NCI-H82 (cell line): ENCODE results near the gene CASP3.
A peak's percentile ranks its signal among the peaks of the same experiment; 100 is the strongest.
"Not testable (repeated sequence)": the region's sequence is repeated elsewhere in the genome, so short reads cannot be mapped to it uniquely, and the experiment has no call there.

Experiments used
- DNase-seq: peaks from one replicate; lab custom pipeline; 2025; lab: John Stamatoyannopoulos, UW

The CASP3 gene

GRCh38 chr4:184664445-184665210 is 15.4 kb upstream of the CASP3 start:
- peak; percentile 44 for DNase-seq

DNA sequence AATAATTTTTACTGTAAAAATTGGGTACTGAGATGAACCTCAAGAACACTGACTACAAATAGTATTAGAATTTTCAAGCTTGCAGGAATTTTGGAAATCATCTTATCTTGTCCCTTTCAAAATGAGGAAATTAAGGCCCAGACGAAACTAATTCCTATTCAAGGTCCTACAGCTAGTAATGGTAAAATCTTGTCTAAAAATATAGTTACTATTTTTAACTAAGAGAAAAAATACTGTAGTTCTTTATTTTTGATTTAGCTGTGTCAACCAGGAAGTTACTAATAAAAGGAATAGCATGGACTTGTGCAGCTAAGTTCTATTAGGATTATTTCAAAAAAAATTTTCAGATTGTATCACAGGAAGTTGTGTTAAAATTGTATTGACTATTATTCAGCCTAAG is 13.0 kb upstream of the CASP3 start:
- no peak for DNase-seq

DNA sequence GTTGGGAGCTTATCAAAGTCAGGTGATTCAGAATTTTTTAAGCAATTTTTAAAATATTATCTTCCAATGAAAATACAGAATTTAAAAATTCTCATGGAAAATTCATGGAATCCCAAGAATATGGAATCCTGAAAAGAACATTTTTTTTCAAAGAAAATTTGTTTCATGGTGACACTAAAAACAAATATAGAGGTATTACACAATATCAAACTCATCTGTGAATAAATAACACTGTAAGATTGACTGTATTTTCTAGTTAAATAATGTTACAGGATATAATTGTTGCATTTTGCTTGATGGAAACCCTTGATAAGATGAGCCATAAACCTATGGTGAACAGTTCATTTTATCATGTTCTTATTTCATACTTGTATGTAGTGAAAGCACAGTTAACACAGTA is 11.7 kb upstream of the CASP3 start:
- no peak for DNase-seq

DNA sequence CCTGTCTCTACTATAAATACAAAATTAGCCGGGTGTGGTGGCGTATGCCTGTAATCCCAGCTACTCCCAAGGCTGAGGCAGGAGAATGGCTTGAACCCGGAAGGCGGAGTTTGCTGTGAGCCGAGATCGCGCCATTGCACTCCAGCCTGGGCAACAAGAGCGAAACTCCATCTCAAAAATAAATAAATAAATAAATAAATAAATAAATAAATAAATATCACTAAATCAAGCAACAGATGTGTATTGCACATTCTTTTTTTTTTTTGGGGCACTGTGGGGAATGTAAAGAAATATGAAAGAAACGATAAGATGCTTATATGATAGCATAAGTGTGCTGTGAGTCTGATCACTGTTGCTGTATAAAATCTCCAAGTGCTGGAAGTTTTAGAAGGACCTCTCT is 8.6 kb upstream of the CASP3 start:
- DNase-seq: not testable (repeated sequence)

DNA sequence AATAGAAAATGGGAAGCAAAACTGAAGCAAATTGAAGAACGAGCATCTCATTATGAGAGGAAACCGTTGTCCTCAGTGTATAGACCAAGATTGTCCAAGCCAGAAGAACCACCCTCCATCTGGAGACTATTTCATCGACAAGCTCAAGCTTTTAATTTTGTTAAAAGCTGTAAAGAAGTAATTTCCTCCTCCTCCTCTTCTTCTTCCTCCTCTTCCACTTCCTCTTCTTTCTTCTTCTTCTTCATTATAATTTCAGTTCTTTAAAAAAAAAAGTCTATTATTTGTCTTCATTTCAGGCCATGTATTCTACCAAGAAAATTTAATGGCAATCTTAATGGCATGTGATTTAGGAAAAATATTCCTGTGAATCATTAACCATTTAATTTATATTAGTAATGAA is 7.9 kb upstream of the CASP3 start:
- no peak for DNase-seq

- no peak for DNase-seq
These were observed 6.9 kb upstream of the CASP3 start for GRCh38 chr4:184655889-184656869.

DNA sequence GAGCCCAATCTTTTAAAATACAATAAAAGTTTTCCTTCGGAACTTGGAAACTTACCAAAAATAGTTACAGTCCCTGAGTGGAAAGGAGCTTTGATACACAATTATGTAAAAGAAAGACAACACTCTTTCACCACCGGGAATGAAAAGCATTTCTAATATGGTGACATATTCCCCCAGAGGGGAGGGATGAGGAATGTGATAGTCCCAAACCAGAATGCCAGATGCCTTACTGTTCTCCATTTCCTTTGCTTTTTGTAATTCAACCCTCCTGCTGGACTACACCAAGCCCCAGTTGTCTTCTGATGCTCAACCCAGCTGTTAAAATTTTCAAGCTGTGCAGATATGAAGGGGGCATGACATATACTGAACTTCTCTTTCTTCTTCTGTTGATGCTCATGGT is 4.4 kb upstream of the CASP3 start:
- no peak for DNase-seq

DNA sequence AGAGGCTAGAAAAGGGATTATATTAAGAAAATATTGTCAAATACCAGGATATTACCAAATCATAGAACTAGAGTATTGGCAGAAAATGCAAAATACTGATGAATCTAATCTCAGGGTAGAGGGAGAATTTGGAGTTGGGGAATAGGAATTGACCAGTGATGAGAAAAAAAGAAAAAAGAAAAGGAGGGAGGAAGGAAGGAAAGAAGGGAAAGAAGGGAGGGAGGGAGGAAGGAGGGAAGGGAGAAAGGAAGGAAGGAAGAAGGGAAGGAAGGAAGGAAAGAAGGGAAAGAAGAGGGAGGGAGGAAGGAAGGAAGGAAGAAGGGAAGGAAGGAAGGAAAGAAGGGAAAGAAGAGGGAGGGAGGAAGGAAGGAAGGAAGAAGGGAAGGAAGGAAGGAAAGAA is 3.4 kb upstream of the CASP3 start:
- DNase-seq: not testable (repeated sequence)

DNA sequence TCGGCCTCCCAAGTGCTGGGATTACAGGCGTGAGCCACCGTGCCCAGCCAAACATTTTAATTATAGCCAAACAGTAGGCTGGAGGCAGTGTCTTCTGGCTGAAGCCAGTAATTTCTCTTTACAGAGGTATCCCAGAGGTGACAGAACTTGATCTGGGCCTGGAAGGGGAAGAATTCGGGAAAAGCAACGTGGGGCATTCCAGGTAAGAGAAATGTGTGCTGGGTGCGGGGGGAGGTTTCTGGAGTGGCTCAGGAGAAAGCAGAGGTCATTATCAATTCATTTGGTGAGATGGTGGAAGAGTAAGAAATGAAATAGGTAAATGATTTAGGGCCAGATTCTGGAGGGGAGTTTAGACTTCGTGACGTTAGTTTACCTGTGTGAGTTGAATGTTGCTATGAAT is 2.7 kb upstream of the CASP3 start:
- DNase-seq: no peak

GRCh38 chr4:184649971-184650855 is 966 bp upstream of the CASP3 start:
- peak; percentile 64 for DNase-seq

- peak; percentile 60 for DNase-seq
These were observed 778 bp downstream of the CASP3 start for GRCh38 chr4:184648313-184649025.

- DNase-seq: no peak
These were observed 1.3 kb downstream of the CASP3 start for GRCh38 chr4:184648054-184648312.

- DNase-seq: no peak
These were observed 1.8 kb downstream of the CASP3 start for GRCh38 chr4:184647266-184648053.

- no peak for DNase-seq
These were observed 3.2 kb downstream of the CASP3 start for GRCh38 chr4:184645904-184646610.

DNA sequence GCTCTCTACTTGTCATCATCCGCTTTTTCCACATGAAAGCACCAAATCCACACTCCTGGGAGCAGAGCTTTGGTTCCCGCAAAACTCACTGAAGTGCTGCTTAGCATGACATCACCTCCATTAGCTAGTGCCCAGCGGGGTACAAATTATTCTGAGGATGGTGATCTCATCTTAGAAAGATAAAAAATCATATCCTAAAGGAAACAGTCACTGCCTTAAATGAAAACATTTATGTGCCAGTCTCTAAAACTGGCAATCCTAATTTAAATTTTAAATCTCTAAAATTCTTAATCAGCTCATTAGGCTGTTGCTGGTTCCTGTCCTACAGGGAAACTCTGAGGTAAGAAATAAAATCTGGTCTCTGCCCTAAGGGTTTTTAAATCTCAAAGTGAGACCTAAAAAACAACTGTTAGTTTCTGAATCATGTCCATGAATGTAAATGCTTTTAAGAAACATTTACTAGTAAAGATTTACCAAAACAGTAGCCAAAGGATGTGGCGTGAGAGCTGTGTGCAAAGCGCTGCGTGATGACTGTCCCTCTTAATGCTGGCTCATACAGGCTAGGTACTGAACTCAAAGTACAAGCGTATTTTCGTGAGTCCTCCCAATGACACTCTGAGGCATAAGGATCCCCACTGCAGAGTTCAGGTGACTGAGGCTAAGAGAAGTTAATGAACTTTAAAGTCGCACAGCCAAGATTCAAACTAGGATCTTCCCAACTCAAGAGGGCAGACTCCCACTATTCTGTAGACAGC is 4.5 kb downstream of the CASP3 start:
- no peak for DNase-seq

- DNase-seq: no peak
These were observed 5.5 kb downstream of the CASP3 start for GRCh38 chr4:184643731-184644130.

- no peak for DNase-seq
These were observed 7.8 kb downstream of the CASP3 start for GRCh38 chr4:184641451-184641850.

DNA sequence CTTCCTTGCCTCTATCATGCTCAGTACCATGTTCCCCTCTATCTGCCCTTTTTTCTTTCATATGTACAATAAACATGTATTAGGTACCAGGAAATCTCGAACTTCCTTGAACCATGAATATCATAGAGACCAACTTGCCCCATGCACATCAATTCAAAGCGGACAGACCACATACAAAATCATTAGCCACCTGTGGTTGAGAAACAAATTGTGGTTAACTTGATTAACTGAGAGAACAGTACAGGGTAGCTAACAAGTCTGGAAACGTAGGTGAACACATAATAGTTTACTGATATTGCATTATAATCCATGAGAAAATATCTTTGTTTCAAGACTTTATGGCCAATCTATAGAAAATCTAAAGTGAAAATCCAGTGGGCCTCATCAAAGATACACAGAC is 8.2 kb downstream of the CASP3 start:
- DNase-seq: no peak

GRCh38 chr4:184636897-184637296 is 12.3 kb downstream of the CASP3 start:
- DNase-seq: no peak

DNA sequence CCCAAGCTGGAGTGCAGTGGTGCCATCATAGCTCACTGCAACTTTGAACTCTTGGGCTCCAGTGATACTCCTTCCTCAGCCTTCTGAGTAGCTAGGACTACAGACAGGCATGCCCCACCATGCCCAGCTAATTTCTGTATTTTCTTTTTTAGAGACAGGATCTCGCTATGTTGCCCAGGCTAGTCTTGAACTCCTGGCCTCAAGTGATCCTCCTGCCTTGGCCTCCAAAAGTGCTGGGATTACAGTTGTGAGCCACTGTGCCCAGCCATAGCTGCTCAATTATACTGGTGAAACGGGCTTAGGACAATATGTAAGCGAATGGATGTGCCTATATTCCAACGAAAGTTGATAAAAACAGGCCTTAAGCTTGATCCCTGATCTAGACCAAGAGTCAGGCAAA is 13.1 kb downstream of the CASP3 start:
- DNase-seq: no peak
